Measurements from ENCODE around the gene SPATA17.

The SPATA17 gene

DNA sequence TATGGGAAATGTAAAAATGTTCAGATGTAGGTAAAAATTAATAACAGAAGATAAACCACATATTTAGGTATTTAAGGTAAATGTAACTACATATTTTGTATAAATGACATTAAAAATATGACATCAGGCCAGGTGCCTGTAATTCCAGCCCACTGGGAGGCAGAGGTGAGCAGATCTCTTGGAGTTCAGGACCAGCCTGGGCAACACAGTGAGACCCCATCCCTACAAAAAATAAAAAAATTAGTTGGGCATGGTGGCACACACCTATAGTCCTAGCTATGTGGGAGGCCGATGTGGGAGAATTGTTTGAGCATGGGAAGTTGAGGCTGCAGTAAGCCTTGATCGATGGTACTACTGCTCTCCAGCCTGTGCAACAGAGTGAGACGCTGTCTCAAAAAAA, 216.5 kb downstream of the SPATA17 start:
- no peak for DNase-seq (ENCODE audit: low read depth, low spot score)

DNA sequence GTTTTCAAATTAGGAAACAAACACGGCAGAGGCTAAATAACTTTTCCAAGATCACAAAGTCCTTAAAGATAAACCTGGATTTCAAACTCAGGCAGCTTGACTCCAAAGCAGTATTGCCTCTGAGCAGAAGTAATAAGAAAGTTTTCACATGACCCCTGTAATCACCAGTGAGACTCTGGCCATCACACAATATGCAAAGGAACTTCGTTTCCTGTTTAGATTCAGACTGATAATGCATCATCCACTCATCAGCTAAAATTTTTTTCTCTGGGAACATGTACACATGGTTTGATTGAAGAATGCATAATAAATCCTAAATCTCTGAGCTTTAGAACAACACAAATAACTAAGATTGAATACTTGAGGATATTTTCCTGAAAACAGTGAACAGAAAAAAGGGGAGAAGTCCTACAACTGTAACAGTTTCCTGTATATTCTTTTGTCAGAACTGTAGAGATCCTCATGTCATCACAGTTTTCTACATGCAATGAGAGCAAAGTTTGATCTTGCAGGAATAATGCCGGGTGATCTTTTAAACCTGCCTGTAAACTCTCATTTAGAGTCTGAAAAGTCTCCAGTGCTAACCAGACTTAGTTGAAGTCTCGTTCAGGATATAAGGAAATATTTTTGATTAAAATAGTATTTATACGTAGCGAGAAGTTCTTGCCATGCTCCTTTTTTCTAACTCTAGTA, 225.3 kb downstream of the SPATA17 start:
- DNase-seq (ENCODE audit: low read depth, low spot score): no peak

DNA sequence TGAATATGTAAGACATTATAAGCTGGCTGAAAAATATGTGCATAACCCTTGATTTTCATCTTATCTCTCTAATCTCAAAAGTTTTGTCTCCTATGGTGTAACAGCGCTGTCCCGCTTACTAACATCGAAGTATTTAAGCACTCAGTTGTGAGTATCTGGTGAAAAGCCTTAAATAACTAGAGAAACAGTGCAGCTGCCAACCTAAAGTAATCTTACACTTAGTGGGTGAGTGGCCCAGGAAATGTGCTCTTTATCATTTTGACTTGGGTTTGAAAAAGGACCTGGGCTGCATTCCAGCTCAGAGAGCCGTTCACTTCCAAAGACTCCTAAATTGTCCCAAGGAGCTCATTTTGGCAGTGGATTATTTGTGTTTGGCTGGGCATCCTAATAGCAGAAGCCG, 225.9 kb downstream of the SPATA17 start:
- no peak for DNase-seq (ENCODE audit: low read depth, low spot score)

DNA sequence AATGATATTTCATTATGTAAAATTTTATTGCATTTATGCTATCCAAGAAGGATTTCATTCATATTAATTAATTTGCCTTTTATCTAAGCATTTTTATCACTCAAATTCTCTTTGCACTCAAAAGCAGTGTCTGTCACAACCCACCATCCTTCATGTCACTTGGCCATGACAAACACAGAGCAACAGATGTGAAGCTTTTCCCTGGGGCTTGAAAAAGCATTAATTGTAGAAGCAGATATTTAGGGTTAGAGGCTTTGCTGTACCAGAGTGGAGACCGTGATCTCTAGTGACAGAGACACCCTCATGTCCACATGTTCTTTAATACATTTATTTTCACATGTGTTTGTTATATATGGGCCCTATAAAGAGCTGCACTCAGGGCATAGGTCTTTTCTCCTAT, 230.5 kb downstream of the SPATA17 start:
- no peak for DNase-seq (ENCODE audit: low read depth, low spot score)

DNA sequence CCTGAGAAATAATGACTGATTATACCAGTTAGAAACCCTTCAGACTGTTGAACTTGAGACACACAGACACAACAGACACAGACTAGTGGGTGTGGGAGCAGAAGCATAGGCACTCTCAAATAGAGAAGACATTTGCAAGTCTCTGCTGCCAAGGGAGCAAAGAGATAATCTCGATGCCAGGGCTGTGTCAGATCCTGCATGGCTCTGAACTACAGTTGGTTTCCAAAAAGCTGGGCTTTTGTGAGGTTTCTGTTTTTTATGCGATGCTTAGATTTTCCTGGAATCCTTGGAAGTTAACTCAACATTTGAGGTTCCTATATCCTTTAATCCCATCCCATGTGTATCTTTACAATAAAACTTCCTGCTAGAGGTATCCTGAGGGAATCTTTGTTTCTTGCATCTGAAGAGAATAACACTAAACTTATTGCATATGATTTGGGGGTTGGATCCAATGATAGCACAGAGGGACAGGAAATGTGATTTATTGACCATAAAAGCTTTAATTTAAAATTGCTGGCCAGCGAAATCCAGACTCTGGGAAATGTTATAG, 236.4 kb downstream of the SPATA17 start:
- no peak for DNase-seq (ENCODE audit: low read depth, low spot score)

DNA sequence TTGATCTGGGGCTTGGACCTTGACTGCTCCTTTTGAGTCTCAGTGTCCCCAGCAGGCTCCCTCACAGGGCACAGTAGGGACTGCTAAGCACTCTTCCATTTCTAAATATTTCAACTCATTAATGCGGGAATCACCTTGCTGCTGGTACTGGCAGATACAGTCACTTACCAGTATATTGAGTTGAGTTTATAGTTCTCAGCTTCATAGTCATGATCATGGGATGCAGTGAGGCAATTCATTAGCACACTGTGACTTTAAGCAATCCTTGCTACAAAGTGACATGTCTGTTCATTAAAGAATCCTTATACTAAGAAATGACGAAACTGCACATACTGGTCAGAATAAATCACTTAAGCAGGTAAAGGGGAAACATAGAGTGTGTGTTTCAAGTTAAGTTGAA, 240.8 kb downstream of the SPATA17 start:
- no peak for DNase-seq (ENCODE audit: low read depth, low spot score)

DNA sequence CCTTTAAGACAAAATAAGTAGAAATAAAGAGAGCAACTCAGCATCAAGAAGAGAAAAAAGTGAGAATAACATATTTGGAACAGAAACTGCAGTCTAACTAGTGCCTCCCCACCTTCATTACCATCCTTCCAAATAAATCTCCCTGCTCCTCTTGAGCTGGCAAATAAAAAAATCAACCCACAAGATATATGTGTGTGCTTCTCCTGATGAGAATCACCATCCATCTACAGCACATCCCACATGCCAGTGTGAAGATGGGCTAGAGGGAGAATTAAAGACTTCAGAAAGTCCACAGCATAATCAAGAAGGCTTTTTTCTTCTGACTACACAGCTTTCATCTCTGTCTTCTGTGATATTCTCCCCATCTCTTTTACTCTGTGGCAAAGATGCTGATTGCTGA, 244.1 kb downstream of the SPATA17 start:
- DNase-seq (ENCODE audit: low read depth, low spot score): no peak

DNA sequence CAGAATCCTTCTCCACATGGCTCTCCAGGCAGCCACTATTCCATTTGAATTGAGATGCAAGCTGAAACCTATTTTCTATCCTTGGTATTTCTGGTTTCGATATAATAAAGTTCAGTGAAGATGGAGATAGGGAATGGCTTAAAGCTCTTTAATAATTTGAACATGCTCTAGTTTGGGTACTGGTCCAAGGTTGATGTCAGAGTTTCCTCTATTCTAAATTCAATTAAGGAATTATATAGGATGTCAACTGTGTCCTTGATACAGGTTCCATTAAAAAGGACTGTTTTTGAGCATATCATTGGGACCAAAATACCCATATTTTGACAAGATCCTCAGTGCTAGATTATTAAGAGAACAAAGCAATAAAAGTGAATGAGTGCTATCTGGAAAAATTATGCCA, 245.3 kb downstream of the SPATA17 start:
- no peak for DNase-seq (ENCODE audit: low read depth, low spot score)

DNA sequence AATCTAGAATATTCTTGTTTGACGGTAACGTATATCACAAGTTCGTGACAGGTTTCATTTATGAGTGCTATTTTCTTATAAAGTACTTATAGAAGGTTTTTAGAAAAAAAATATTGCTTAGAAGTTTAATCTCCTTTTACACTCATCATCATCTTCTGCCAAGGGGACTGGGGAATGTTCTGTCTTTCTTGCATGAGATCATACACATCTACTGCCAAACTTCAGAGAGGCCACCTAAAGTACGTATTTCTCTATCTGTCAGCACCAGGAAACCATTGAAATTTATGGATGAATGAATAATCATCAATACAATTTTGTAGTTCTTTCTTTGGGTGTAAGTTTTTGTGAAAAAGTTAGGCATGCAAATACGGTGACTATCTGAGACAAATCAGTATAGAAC, 245.8 kb downstream of the SPATA17 start:
- DNase-seq (ENCODE audit: low read depth, low spot score): no peak

DNA sequence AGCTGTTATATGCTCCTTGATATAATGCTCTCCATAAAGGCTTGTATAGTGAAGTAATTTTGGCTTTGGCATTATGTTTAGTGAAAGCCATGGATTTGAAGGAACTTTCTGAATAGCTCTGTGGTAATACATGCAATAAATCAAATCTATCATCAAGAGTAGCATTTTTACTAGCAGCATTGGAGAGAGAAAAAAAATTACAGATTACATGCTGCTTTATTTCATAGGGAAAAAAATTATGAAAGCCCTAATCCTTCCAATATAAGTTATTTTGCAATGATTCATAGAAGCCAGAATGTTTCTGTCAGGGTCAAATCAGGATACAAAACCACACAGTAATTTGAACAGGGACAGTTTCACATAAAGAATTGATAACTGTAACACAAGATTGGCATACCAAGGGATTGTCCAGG, 250.0 kb downstream of the SPATA17 start:
- no peak for DNase-seq (ENCODE audit: low read depth, low spot score)

DNA sequence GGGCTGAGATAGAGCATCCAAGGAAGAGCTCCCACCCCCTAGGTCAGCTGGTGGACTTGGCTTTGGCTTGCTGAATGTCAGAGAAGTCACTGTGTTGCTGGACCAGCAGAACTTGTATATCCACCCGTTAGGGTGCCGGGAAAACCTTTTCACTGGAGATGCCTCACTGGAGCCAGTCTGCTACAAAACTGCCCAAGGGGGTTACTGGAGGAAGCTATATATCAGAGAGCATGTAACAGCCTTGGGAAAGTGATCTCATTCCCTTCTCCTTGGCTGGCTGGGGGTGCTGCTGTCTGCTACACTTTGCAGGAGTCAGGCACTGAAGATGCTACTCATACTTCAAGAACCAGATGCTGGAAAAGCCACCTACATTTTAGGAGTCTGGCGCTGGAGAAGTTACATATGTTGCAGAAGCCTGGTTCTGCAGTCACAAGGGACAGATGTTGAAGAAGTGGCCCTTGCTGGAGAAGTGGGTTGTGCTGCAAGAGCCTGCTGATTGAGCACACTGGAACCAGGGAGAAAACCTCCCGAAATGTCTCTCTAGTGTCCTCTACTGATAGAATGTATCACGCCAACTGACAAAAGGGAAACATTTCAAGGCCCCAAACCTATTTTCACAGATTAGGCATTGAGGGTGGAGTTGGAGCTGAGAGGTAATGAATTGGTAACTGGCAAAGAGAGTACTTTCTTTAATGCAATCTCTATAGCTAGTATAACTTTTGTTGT, 250.6 kb downstream of the SPATA17 start:
- no peak for DNase-seq (ENCODE audit: low read depth, low spot score)

DNA sequence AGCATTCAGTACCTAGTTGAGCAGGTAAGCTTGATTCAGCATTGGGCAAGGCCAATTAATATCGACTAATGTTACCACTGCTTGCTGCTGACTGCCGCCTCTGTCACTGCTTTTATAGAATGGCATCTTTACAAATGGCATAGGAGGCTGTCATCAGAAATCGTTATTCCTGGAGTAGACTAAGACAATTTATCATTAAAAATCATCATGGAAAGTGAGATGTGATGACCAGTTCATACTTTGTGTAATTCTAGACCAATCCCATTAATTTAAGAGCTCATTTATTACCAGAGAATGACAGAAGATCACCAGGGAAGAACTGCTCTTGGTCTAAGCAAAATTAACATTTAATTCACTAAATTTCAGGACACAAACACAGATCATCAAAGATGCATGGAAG, 254.0 kb downstream of the SPATA17 start:
- DNase-seq (ENCODE audit: low read depth, low spot score): no peak

DNA sequence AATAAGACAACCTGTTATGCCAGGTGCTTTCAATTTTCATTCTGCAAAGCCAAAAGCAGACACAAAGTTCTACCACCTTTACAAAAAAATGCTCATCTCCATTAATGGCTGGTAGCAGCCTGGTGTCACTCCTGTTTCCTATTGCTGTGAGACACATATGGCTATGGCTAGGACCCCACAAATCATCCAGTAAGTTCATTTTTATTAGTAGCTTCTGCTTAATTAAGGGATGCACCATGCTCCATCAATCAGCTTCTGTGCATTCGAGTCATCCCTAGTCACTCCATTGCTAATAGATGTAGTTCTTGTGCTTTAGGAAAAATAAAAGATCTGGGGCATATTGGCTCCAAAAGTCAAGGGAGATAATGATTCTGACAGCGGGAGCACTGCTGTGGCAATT, 257.2 kb downstream of the SPATA17 start:
- DNase-seq (ENCODE audit: low read depth, low spot score): no peak

DNA sequence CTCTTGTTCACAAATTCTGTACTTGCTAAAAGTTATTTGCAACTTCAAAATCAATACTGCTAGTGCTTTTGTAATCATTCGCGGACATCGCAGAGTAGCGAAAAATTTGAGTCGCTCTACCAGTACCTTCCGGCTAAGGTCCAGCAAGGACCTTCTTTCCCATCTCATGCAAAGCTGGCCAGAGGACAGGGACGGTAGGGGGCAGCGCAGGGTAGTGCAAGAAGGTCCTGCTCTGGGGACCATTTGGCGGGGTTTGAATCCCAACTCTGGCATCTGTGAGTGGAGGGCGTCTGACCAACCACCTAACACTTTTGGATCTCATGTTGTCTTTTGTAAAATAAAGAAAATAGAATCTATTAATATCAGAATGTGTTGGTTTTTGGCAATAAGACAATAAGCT, 258.3 kb downstream of the SPATA17 start:
- no peak for DNase-seq (ENCODE audit: low read depth, low spot score)

DNA sequence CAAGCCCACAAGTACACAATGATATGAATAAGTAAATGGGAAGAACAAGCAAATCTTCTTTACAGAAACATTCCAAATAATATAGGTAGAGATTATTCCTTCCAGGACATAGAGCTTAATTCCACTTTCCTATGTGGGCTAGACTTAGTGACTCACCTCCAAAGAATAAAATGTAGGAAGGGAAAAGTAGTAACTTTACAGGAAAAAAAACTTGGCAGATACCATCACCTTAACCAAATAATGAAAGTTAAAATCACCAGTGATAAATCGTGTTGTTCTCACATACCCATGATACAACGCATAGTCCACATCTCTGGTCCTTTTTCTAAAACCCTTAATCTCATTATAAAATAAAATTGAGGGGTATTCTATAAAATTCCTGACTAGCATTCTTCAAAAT, 260.8 kb downstream of the SPATA17 start:
- DNase-seq (ENCODE audit: low read depth, low spot score): no peak

DNA sequence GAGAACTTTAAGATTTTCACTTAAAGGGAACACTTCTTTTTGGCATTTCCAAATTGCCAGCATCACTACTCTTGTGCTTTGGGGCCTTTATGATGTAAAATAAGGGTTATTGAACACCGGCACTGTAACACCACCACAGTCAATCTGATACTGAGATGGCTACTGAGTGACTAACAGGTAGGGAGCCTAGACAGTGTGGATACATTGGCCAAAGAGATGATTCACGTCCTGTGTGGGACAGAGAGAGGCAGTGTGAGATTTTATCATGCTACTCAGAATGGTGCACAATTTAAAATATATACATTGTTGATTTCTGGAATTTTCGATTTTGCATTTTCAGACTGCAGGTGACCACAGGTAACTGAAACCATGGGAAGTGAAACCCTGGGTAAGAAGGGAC, 261.6 kb downstream of the SPATA17 start:
- DNase-seq (ENCODE audit: low read depth, low spot score): no peak

DNA sequence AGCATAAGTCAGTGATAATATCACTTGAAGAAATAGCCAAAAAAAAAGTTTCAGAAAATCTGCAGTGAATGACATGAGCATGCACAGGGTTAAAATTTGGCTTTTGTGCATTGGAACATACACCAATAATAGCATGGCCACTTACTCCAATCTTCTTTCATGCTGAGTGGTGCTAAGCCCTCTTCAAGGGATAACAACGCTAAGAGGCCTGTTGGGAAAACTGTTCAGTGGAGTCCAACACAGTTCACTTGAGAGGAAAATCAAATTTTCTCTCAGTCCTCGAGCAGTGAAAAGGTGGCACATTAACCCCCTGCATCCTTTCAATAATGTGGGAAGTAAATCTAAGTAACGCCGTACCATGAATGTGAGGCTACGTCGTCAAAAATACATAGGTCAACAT, 264.7 kb downstream of the SPATA17 start:
- DNase-seq (ENCODE audit: low read depth, low spot score): no peak

DNA sequence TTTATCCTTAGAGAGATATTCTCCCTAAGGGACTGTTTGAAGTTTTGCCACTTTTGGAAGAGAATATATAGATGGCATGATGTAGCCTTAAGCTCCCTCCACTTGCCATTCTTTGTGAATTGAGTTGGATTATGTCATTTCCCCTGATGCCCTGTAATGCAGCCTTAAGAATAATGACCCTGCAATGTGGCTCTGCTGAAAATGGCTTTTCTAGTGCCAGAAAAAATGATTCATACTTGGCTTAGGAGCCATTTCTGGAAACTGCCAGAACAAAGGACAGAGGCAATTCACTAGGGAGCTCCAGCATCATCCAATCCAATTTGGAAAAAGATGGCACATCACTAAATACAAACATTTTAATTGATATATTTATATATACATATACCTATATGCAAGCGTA, 265.3 kb downstream of the SPATA17 start:
- DNase-seq (ENCODE audit: low read depth, low spot score): no peak

DNA sequence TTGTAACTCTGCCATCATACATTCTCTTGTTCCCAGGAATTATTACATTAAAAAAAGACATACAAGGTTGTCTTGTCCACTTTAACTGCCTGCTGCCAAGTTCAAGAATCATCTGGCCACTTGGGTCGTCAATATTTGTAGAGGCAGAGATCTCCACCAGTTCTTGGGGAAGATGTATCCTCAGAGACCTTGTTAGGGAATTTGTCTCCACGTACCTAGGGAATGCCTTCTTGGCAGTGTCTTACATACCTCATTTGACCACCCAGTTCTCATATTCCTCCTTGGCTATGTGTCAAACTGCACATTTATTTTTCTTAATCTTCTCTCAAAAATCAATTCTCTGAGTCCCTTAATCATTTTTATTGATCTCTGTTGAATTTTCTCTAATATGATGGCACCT, 266.0 kb downstream of the SPATA17 start:
- DNase-seq (ENCODE audit: low read depth, low spot score): no peak

DNA sequence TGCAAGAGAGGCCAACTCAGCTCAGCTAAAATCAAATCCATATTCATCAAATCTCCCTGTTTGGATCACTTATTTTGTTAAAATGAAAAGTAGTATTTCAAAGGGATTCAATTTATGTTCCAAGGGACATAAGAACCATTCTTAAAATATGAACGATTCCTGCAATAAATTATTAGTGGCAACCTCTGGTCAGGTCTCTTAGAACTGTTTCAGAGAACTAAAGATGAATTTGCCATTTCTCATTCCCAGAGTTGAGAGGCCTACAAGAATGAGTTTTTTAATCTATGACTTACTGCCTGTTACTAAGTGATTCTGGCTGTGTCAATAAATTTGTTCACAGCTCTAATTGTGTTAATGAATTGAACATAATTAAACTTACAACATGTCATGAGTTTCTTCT, 268.5 kb downstream of the SPATA17 start:
- DNase-seq (ENCODE audit: low read depth, low spot score): no peak

DNA sequence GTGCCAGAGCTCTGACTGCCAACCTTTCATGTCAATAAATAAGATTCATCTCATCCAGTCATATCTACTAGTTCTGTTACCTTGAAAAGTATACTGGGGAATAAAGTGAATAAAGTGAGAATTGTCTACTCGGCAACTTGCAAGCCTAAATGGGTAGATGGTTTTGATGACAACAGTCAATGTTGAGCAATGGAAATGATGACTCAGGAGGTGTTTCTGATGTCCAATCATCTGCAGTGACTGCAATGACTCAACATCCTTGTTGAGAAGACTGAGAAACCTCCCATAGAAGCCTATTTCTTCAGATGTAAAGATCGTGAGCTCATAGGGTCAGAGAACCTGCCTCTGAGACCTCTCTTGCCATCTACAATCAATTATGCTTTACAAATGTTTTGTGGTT, 276.4 kb downstream of the SPATA17 start:
- no peak for DNase-seq (ENCODE audit: low read depth, low spot score)

DNA sequence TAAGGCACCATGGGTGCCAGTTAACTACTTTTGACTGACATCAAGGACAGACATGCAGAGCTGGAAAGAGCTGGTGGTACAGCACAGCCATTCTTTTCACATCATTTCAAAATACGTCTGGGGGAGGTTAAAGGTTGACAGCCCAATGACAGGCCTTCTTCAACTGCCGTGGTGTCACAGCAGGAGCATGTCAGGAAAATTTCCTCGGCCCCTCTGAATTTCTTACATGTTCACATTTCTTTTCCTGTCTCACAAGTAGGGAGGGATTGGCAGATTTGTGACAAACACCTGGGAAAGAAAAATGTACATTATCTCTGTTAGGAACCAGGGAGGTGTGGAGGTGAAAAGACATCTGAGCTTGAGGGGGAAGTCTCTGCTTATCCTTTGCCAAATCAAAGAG, 279.1 kb downstream of the SPATA17 start:
- DNase-seq (ENCODE audit: low read depth, low spot score): no peak

DNA sequence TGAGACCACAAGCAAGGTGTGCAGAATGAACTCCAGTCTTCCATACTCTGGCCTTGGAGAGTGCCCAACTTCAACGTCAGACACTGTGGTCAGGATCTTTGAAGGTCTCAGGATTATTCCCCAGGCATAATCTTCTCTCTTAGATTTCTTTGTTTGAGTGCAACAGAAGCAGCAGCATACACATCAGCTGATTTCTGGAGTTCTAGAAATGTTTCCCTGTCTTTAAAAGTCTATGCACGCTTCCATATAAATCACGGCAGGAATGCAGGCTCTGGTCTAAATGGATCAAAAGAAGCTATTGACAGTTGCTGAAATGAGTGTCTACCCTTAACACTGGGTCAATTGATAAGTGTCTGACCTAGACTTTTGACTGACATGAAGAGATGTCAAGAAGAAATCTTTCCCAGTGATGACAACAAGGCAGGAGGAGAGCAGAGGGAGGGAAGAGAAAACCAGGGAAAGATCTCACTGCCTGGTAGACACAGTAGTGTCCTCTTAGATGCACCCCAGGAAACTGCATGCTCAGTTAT, 279.7 kb downstream of the SPATA17 start:
- DNase-seq (ENCODE audit: low read depth, low spot score): no peak
